ENCODE data around the gene AREL1. TPM values are rescaled to one million over a fixed set of nuclear protein-coding genes. Genes with fewer than 3 reads are reported as not detected.

The AREL1 gene
- total and polyA plus RNA-seq, 2 donors from 2014 or later = 13.5 to 42.3 TPM

GRCh38 chr14:74702293-74702692 lies 10.6 kb downstream of the AREL1 start:
- Histone ChIP-seq H3K9ac (ENCODE audit: low read length in 3 of 3) (no peak overlapping the region), H3K36me3 (ENCODE audit: control insufficient read depth in 2 of 3, insufficient read depth in 3 of 3, low read length in 3 of 3) (peaks cover 0 to 3% (median 0%) of the 10 kb centered on the region in 3 donors), H3K4me3 (ENCODE audit: low read length in 3 of 3) (no peak overlapping the region), H3K4me1 (ENCODE audit: control insufficient read depth in 2 of 3, insufficient read depth in 2 of 3, low read depth in 1 of 3, low read length in 3 of 3) (peaks cover 0 to 9% (median 8%) of the 10 kb centered on the region in 3 donors), H3K27me3 (ENCODE audit: control insufficient read depth, insufficient read depth, low read length) (no peaks in the 10 kb centered on the region), H3K27ac (ENCODE audit: low read depth in 2 of 2, low read length in 2 of 2) (no peak overlapping the region), H3K9me3 (ENCODE audit: control insufficient read depth in 2 of 3, insufficient read depth in 1 of 3, low read length in 3 of 3) (no peaks in the 10 kb centered on the region)
- TF ChIP-seq, protein P1, sequence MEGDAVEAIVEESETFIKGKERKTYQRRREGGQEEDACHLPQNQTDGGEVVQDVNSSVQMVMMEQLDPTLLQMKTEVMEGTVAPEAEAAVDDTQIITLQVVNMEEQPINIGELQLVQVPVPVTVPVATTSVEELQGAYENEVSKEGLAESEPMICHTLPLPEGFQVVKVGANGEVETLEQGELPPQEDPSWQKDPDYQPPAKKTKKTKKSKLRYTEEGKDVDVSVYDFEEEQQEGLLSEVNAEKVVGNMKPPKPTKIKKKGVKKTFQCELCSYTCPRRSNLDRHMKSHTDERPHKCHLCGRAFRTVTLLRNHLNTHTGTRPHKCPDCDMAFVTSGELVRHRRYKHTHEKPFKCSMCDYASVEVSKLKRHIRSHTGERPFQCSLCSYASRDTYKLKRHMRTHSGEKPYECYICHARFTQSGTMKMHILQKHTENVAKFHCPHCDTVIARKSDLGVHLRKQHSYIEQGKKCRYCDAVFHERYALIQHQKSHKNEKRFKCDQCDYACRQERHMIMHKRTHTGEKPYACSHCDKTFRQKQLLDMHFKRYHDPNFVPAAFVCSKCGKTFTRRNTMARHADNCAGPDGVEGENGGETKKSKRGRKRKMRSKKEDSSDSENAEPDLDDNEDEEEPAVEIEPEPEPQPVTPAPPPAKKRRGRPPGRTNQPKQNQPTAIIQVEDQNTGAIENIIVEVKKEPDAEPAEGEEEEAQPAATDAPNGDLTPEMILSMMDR (IDR thresholded peaks at IDR 0.05; ENCODE audit: borderline replicate concordance, extremely low read depth, insufficient read depth) = no peak
- DNase-seq (no peak), FAIRE-seq (no peak)
- intact Hi-C loops (cut with DNase I) = no loop called here

DNA sequence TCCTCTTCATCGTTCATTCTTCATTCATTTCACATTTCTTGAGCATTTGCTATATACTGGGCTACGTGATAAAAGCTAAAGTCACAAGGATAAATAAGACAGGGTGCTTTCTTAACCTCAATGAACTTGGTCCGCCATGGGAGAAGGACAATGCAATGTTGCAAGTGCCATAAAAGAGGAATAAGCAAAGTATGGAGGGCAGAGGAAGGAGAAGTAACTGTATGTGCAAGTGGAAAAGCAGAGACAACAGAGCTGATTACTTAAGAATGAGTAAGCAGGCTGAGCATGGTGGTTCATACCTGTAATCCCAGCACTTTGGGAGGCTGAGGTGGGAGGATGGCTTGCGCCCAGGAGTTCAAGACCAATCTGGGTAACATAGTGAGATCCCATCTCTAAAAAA lies 14.4 kb downstream of the AREL1 start:
- H3K27me3 ChIP-seq (ENCODE audit: control insufficient read depth, insufficient read depth, low read length) = no peaks in the 10 kb centered on the region
- DNase-seq = no peak
- TF ChIP-seq, protein P1 (IDR thresholded peaks at IDR 0.05; ENCODE audit: borderline replicate concordance, extremely low read depth, insufficient read depth) = no peak
- no peak overlapping the region for H3K4me3 ChIP-seq (ENCODE audit: low read length in 3 of 3)
- no peak for FAIRE-seq
- no peaks in the 10 kb centered on the region for H3K9me3 ChIP-seq (ENCODE audit: control insufficient read depth in 2 of 3, insufficient read depth in 1 of 3, low read length in 3 of 3)
- H3K27ac ChIP-seq (ENCODE audit: low read depth in 2 of 2, low read length in 2 of 2) = no peak overlapping the region
- H3K4me1 ChIP-seq (ENCODE audit: control insufficient read depth in 2 of 3, insufficient read depth in 2 of 3, low read depth in 1 of 3, low read length in 3 of 3) = no peaks in the 10 kb centered on the region
- H3K36me3 ChIP-seq (ENCODE audit: control insufficient read depth in 2 of 3, insufficient read depth in 3 of 3, low read length in 3 of 3) = peaks cover 0 to 3% (median 0%) of the 10 kb centered on the region in 3 donors
- intact Hi-C loops (cut with DNase I) = no loop called here
- H3K9ac ChIP-seq (ENCODE audit: low read length in 3 of 3) = no peak overlapping the region

GRCh38 chr14:74697976-74698375 lies 14.9 kb downstream of the AREL1 start:
- Histone ChIP-seq H3K27ac (ENCODE audit: low read depth in 2 of 2, low read length in 2 of 2) (no peak overlapping the region), H3K9me3 (ENCODE audit: control insufficient read depth in 2 of 3, insufficient read depth in 1 of 3, low read length in 3 of 3) (no peaks in the 10 kb centered on the region), H3K36me3 (ENCODE audit: control insufficient read depth in 2 of 3, insufficient read depth in 3 of 3, low read length in 3 of 3) (peaks cover 0 to 3% (median 0%) of the 10 kb centered on the region in 3 donors), H3K4me3 (ENCODE audit: low read length in 3 of 3) (no peak overlapping the region), H3K9ac (ENCODE audit: low read length in 3 of 3) (no peak overlapping the region), H3K27me3 (ENCODE audit: control insufficient read depth, insufficient read depth, low read length) (no peaks in the 10 kb centered on the region), H3K4me1 (ENCODE audit: control insufficient read depth in 2 of 3, insufficient read depth in 2 of 3, low read depth in 1 of 3, low read length in 3 of 3) (no peaks in the 10 kb centered on the region)
- intact Hi-C loops (cut with DNase I) = no loop called here
- FAIRE-seq (no peak), DNase-seq (no peak)
- TF ChIP-seq, protein P1 (IDR thresholded peaks at IDR 0.05; ENCODE audit: borderline replicate concordance, extremely low read depth, insufficient read depth) = no peak

DNA sequence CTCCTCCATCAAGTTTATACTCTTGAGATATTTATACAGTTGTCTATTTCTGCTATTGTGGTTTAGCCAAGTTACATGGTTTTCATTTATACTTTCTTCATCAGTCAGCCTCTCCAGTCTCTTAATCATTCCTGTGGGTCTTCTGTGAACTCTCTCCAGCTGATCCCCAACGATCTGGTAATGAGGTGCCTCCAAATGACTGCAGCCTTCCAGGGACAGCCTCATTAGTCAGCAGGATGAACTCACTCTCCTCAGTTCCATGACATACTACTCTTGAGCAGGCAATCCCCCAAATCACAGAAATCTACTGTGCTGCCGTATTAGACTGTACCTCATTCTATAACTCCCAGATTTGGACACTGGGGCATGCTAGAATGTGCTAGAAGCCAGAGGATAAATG lies 15.3 kb downstream of the AREL1 start:
- TF ChIP-seq, protein P1 (IDR thresholded peaks at IDR 0.05; ENCODE audit: borderline replicate concordance, extremely low read depth, insufficient read depth) = no peak
- H3K9me3 ChIP-seq (ENCODE audit: control insufficient read depth in 2 of 3, insufficient read depth in 1 of 3, low read length in 3 of 3) = no peaks in the 10 kb centered on the region

More for the DNA sequence above, 15.3 kb downstream of the AREL1 start:
- Histone ChIP-seq H3K4me1 (ENCODE audit: control insufficient read depth in 2 of 3, insufficient read depth in 2 of 3, low read depth in 1 of 3, low read length in 3 of 3) (no peaks in the 10 kb centered on the region), H3K36me3 (ENCODE audit: control insufficient read depth in 2 of 3, insufficient read depth in 3 of 3, low read length in 3 of 3) (peaks cover 0 to 3% (median 0%) of the 10 kb centered on the region in 3 donors), H3K27ac (ENCODE audit: low read depth in 2 of 2, low read length in 2 of 2) (no peak overlapping the region), H3K4me3 (ENCODE audit: low read length in 3 of 3) (no peak overlapping the region), H3K27me3 (ENCODE audit: control insufficient read depth, insufficient read depth, low read length) (no peaks in the 10 kb centered on the region), H3K9ac (ENCODE audit: low read length in 3 of 3) (no peak overlapping the region)
- no peak for DNase-seq
- intact Hi-C loops (cut with DNase I) = no loop called here
- FAIRE-seq = no peak
